Endothelial cell of umbilical vein (primary cell): Measurements from ENCODE around the gene SORCS2.

Source experiments
- EZH2 ChIP-seq: IDR thresholded peaks from 2 replicates; pipeline ENCODE4 v1.6.1; 2012; ENCODE audit warnings: borderline replicate concordance, low read depth, mild to moderate bottlenecking, moderate library complexity, low read length, inconsistent platforms; ENCODE audit not compliant: severe bottlenecking
- MAX ChIP-seq: IDR thresholded peaks from 2 replicates; pipeline ENCODE4 v1.6.1; 2011; ENCODE audit not compliant: insufficient read depth, insufficient read length
- POLR2A ChIP-seq: IDR thresholded peaks from 2 replicates; pipeline ENCODE4 v1.6.1; 2012; ENCODE audit warnings: low read depth, mild to moderate bottlenecking, control low read depth, low read length
- POLR2AphosphoS5 ChIP-seq: IDR thresholded peaks from 2 replicates; pipeline ENCODE4 v1.6.1; 2012; ENCODE audit warnings: low read depth, mild to moderate bottlenecking, control low read depth, low read length, moderate library complexity; ENCODE audit not compliant: insufficient read depth
- TF ChIP-seq, protein P1 (sequence below), 2 donors: IDR thresholded peaks; 1 replicate in 1 of 2; 2 replicates in 1 of 2; pipeline ENCODE4 v1.5.1; 2011; ENCODE audit warnings: low read length in 2 of 2, mild to moderate bottlenecking in 2 of 2, moderate library complexity in 2 of 2, control low read depth in 1 of 2, inconsistent platforms in 1 of 2, low read depth in 1 of 2; ENCODE audit not compliant: insufficient read depth in 1 of 2; ENCODE audit errors: extremely low read depth in 1 of 2

- no peak for TF ChIP-seq EZH2
- TF ChIP-seq, protein P1, sequence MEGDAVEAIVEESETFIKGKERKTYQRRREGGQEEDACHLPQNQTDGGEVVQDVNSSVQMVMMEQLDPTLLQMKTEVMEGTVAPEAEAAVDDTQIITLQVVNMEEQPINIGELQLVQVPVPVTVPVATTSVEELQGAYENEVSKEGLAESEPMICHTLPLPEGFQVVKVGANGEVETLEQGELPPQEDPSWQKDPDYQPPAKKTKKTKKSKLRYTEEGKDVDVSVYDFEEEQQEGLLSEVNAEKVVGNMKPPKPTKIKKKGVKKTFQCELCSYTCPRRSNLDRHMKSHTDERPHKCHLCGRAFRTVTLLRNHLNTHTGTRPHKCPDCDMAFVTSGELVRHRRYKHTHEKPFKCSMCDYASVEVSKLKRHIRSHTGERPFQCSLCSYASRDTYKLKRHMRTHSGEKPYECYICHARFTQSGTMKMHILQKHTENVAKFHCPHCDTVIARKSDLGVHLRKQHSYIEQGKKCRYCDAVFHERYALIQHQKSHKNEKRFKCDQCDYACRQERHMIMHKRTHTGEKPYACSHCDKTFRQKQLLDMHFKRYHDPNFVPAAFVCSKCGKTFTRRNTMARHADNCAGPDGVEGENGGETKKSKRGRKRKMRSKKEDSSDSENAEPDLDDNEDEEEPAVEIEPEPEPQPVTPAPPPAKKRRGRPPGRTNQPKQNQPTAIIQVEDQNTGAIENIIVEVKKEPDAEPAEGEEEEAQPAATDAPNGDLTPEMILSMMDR (IDR thresholded peaks at IDR 0.05; ENCODE audit: extremely low read depth in 1 of 2, insufficient read depth in 1 of 2, low read depth in 1 of 2, low read length in 2 of 2) = no peak
- TF ChIP-seq MAX = no peak
- TF ChIP-seq POLR2A = no peak
- no peak for TF ChIP-seq POLR2AphosphoS5
Observed at GRCh38 chr4:7766661-7767345, 574.5 kb downstream of the SORCS2 start.
